D721Med (cell line): Measurements from ENCODE around the gene NIPAL1.

Experiments used
- DNase-seq: peaks from one replicate; pipeline ENCODE4 v3.0.0; 2011; ENCODE audit warnings: low spot score; ENCODE audit not compliant: insufficient read length
- FAIRE-seq: peaks from 2 replicates; lab custom pipeline; 2011; peaks lifted over from hg19 to GRCh38; lab: Jason Lieb, UNC
- CTCF ChIP-seq: IDR thresholded peaks from 2 replicates; pipeline ENCODE4 v1.5.1; 2012; ENCODE audit warnings: mild to moderate bottlenecking, control low read depth; ENCODE audit not compliant: insufficient read depth; ENCODE audit errors: missing control alignments

The NIPAL1 gene

GRCh38 chr4:48058617-48059530 lies 42.3 kb downstream of the NIPAL1 start:
- DNase-seq (no peak), FAIRE-seq (no peak)
- no peak for TF ChIP-seq CTCF

GRCh38 chr4:48064349-48064748 lies 47.8 kb downstream of the NIPAL1 start:
- DNase-seq (no peak), FAIRE-seq (no peak)

GRCh38 chr4:48065587-48066052 lies 49.0 kb downstream of the NIPAL1 start:
- no peak for FAIRE-seq
- DNase-seq = no peak

More at GRCh38 chr4:48064349-48064748, 47.8 kb downstream of the NIPAL1 start:
- no peak for TF ChIP-seq CTCF

GRCh38 chr4:48067536-48067935 lies 51.0 kb downstream of the NIPAL1 start:
- no peak for DNase-seq
- FAIRE-seq = no peak
- TF ChIP-seq CTCF = no peak

More at GRCh38 chr4:48065587-48066052, 49.0 kb downstream of the NIPAL1 start:
- no peak for TF ChIP-seq CTCF

GRCh38 chr4:48068182-48068581 lies 51.6 kb downstream of the NIPAL1 start:
- DNase-seq (no peak), FAIRE-seq (no peak)
- TF ChIP-seq CTCF = no peak

- no peak for TF ChIP-seq CTCF
- no peak for FAIRE-seq
- DNase-seq = no peak
Measured at GRCh38 chr4:48069026-48069425, 52.5 kb downstream of the NIPAL1 start.

- FAIRE-seq (no peak), DNase-seq (no peak)
Measured at GRCh38 chr4:48071191-48071590, 54.6 kb downstream of the NIPAL1 start.

More at GRCh38 chr4:48071191-48071590, 54.6 kb downstream of the NIPAL1 start:
- no peak for TF ChIP-seq CTCF
